ENCODE data around the gene ABCF1. TPM values are rescaled to one million over a fixed set of nuclear protein-coding genes. Genes with fewer than 3 reads are reported as not detected.
A peak's percentile ranks its signal among the peaks of the same experiment; 100 is the strongest.

ABCF1 gene
- total RNA-seq, 1 experiment from 2014 or later, result 53.3 TPM

GRCh38 chr6:30555816-30556065 lies 15.5 kb upstream of the ABCF1 start:
- H3K4me2 ChIP-seq (ENCODE audit: low read length), result peak overlapping the region; percentile 91
- CTCF ChIA-PET, result interaction anchor here (3.5 to 4.7 kb wide), 2 partner anchors 10 to 14 kb away, joined by 13 to 25 read pairs; no protein-coding TSS in a partner anchor
- peak overlapping the region; percentile 98 for H3K9ac ChIP-seq (ENCODE audit: low read length)
- intact Hi-C loops (cut with micrococcal nuclease), result loop anchor here (1.0 to 5.0 kb wide), 2 partner anchors 16 to 162 kb away; partner anchors contain the start of genes ABCF1 and MDC1
- peak overlapping the region; percentile 96 for H3K27ac ChIP-seq (ENCODE audit: low read depth, low read length)
- H3K4me1 ChIP-seq (ENCODE audit: control insufficient read depth in 1 of 2, insufficient read depth in 2 of 2, low read length in 2 of 2), result peaks cover 10 to 23% of the 10 kb centered on the region in 2 experiments; a peak in 3 of 4 replicates
- no peaks in the 10 kb centered on the region for H3K9me2 ChIP-seq (ENCODE audit: insufficient read depth)
- no peak overlapping the region for H2AFZ ChIP-seq (ENCODE audit: low read depth, low read length, poor library complexity, severe bottlenecking)
- POLR2A ChIA-PET, result interaction anchor here (0.6 to 2.8 kb wide), 3 partner anchors 11 to 23 kb away, joined by 3 to 12 read pairs (median 10); partner anchors contain the start of gene ABCF1
- no peaks in the 10 kb centered on the region for H3K27me3 ChIP-seq (ENCODE audit: insufficient read depth, low read length)
- no peak for ATAC-seq
- TF ChIP-seq ZNF274 (IDR thresholded peaks at IDR 0.05; ENCODE audit: low read depth, low read length) (no peak), ZBTB33 (IDR thresholded peaks at IDR 0.05; ENCODE audit: extremely low read depth, insufficient replicate concordance, low read length) (no peak), SRF (IDR thresholded peaks at IDR 0.05; ENCODE audit: low read depth) (no peak), FOSL1 (IDR thresholded peaks at IDR 0.05; ENCODE audit: low read depth) (no peak), SIN3A (IDR thresholded peaks at IDR 0.05; ENCODE audit: low read depth) (no peak), POLR2AphosphoS5 (IDR thresholded peaks at IDR 0.05; ENCODE audit: low read depth, low read length) (no peak)
- TF ChIP-seq, protein P1, sequence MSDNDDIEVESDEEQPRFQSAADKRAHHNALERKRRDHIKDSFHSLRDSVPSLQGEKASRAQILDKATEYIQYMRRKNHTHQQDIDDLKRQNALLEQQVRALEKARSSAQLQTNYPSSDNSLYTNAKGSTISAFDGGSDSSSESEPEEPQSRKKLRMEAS (IDR thresholded peaks at IDR 0.05), result no peak
- no peak for DNase-seq (ENCODE audit: low read depth, low spot score)
- H3K4me3 ChIP-seq (replicated peaks in 1 of 2; ENCODE audit: low read depth in 1 of 2, low read length in 2 of 2), result peak overlapping the region; percentile 88 to 95
- RAD21 ChIA-PET (ENCODE audit: low non-redundant PET in 1 of 2, low total read pairs in 2 of 2, uncharacterized antibody in 2 of 2, unreplicated experiment in 2 of 2), result no interaction called here
- BruUV-seq (replicated peaks), result no TSS peak
- H4K20me1 ChIP-seq (ENCODE audit: insufficient read depth), result no peaks in the 10 kb centered on the region
- peaks cover 54% of the 10 kb centered on the region for H3K79me2 ChIP-seq (ENCODE audit: insufficient read depth, low read length)
- H3K36me3 ChIP-seq (ENCODE audit: control insufficient read depth in 1 of 2, insufficient read depth in 2 of 2, low read length in 2 of 2), result peaks cover 22 to 33% of the 10 kb centered on the region in 2 experiments
- no peaks in the 10 kb centered on the region for H3K9me3 ChIP-seq (ENCODE audit: control insufficient read depth in 1 of 2, insufficient read depth in 1 of 2, low read depth in 1 of 2, low read length in 2 of 2)

Data from HCT116 (cell line).